SK-N-SH (cell line): Measurements from ENCODE around the gene IFT27.

Experiments used
- EP300 ChIP-seq, 2 experiments: IDR thresholded peaks; 2 replicates each; pipeline versions ENCODE4 v1.4.0 to v1.6.1; 2012; ENCODE audit warnings: borderline replicate concordance in 1 of 2, low read depth in 1 of 2, low read length in 1 of 2
- EZH2phosphoT487 ChIP-seq: fragments of 200-600 bp; sonication (generic); IDR thresholded peaks from 2 replicates; pipeline ENCODE4 v1.6.1; 2017; ENCODE audit warnings: low read depth, mixed run types, mild to moderate bottlenecking, antibody characterized with exemption, moderate library complexity, borderline replicate concordance
- RXRA ChIP-seq: IDR thresholded peaks from 2 replicates; pipeline ENCODE4 v1.4.0; 2012; ENCODE audit warnings: low read depth, mild to moderate bottlenecking, borderline replicate concordance
- SMC3 ChIP-seq: IDR thresholded peaks from 2 replicates; pipeline ENCODE4 v1.6.1; 2012; ENCODE audit warnings: low read depth, low read length, improper control_type of control experiment

DNA sequence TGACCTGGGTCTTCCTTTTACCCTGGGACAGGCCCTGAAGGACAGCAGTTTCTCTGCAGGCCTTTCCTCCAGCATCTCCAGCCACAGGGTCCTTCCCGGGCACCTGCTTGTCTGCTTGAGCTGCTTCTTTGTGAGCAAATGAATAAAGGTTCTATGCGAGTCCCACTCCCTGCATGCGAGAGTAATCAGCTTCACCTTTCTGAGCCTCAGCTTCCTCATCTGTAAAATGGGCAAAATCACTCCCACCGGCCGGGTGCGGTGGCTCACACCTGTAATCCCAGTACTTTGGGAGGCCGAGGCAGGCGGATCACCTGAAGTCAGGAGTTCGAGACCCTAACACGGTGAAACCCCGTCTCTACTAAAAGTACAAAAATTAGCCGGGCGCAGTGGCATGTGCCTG lies 31.1 kb downstream of the IFT27 start:
- TF ChIP-seq EZH2phosphoT487, result no peak
- no peak for TF ChIP-seq EP300 (IDR thresholded peaks at IDR 0.05; ENCODE audit: borderline replicate concordance in 1 of 2, low read depth in 1 of 2, low read length in 1 of 2)
- no peak for TF ChIP-seq RXRA
- no peak for TF ChIP-seq SMC3
